Mesenteric fat pad (tissue), 1 donor: Measurements from ENCODE around the gene ARRDC4. TPM values are rescaled to one million over a fixed set of nuclear protein-coding genes. Genes with fewer than 3 reads are reported as not detected.

ENCODE experiments used
- DNase-seq: peaks from one replicate; pipeline ENCODE4 v3.0.0-alpha.2; 2020; ENCODE audit warnings: low spot score
- total RNA-seq: library from RNA; stranded (reverse); fragmentation: NEBNext Ultra II Directional; extraction: Animal tissue kit (Norgen Biotek cat#: 25700); gene quantifications from one replicate; pipeline ENCODE4 v1.2.1, GENCODE V29; 2021
- donor health status: DM: yes; HTN: yes; CAD: no.

ARRDC4 gene
- total RNA-seq, 1 donor from 2014 or later, result 24.0 TPM

GRCh38 chr15:97995881-97996603 is 35.5 kb downstream of the ARRDC4 start:
- DNase-seq, result no peak

GRCh38 chr15:97998307-97999071 is 38.0 kb downstream of the ARRDC4 start:
- no peak for DNase-seq

- no peak for DNase-seq
Measured at GRCh38 chr15:98000249-98001203, 40.0 kb downstream of the ARRDC4 start.

- no peak for DNase-seq
Measured at GRCh38 chr15:98001663-98002194, 41.2 kb downstream of the ARRDC4 start.

- no peak for DNase-seq
Measured at GRCh38 chr15:98002419-98002818, 41.9 kb downstream of the ARRDC4 start.

- DNase-seq, result no peak
Measured at GRCh38 chr15:98002866-98003265, 42.4 kb downstream of the ARRDC4 start.

- no peak for DNase-seq
Measured at GRCh38 chr15:98003518-98003917, 43.0 kb downstream of the ARRDC4 start.

- no peak for DNase-seq
Measured at GRCh38 chr15:98003996-98004395, 43.5 kb downstream of the ARRDC4 start.

GRCh38 chr15:98005659-98006058 is 45.2 kb downstream of the ARRDC4 start:
- no peak for DNase-seq

GRCh38 chr15:98009169-98009568 is 48.7 kb downstream of the ARRDC4 start:
- no peak for DNase-seq

GRCh38 chr15:98009971-98010370 is 49.5 kb downstream of the ARRDC4 start:
- DNase-seq, result no peak

- DNase-seq, result no peak
Measured at GRCh38 chr15:98012354-98012753, 51.9 kb downstream of the ARRDC4 start.

GRCh38 chr15:98013631-98014030 is 53.1 kb downstream of the ARRDC4 start:
- DNase-seq, result no peak

GRCh38 chr15:98017150-98017964 is 56.9 kb downstream of the ARRDC4 start:
- DNase-seq, result no peak

GRCh38 chr15:98018761-98019351 is 58.4 kb downstream of the ARRDC4 start:
- DNase-seq, result no peak
